Measurements from ENCODE around the gene DHX34.
A peak's percentile ranks its signal among the peaks of the same experiment; 100 is the strongest.
"Not testable (repeated sequence)": the region's sequence is repeated elsewhere in the genome, so short reads cannot be mapped to it uniquely, and the experiment has no call there.

The DHX34 gene

GRCh38 chr19:47348819-47349795, at the start of gene DHX34:
DHX34 (plus strand) TSS chr19:47349315; CDS start chr19:47353031, 3,716 bp downstream.
- H3K9me3 ChIP-seq (ENCODE audit: low read length), result no peaks in the 10 kb centered on the region
- H3K9ac ChIP-seq (ENCODE audit: low read length), result peak within 1 kb of the TSS; percentile 73
- H3K27ac ChIP-seq (ENCODE audit: low read depth, low read length), result peak within 1 kb of the TSS; percentile 67
- peaks cover 17% of the 10 kb centered on the region for H3K4me1 ChIP-seq (ENCODE audit: insufficient read depth, low read length)
- no peaks in the 10 kb centered on the region for H3K27me3 ChIP-seq (ENCODE audit: control insufficient read depth in 1 of 2, insufficient read depth in 2 of 2, low read length in 2 of 2)
- H3K36me3 ChIP-seq (ENCODE audit: insufficient read depth, low read length), result peaks cover 16% of the 10 kb centered on the region
- peak within 1 kb of the TSS; percentile 82 to 89 for H3K4me3 ChIP-seq (ENCODE audit: low read depth in 1 of 2, low read length in 2 of 2)

GRCh38 chr19:47300867-47301266, 48.2 kb upstream of the DHX34 start:
- not testable (repeated sequence) for H3K4me3 ChIP-seq (ENCODE audit: low read depth in 1 of 2, low read length in 2 of 2); H3K4me1 ChIP-seq (ENCODE audit: insufficient read depth, low read length); H3K36me3 ChIP-seq (ENCODE audit: insufficient read depth, low read length); H3K27me3 ChIP-seq (ENCODE audit: control insufficient read depth in 1 of 2, insufficient read depth in 2 of 2, low read length in 2 of 2); H3K9ac ChIP-seq (ENCODE audit: low read length); H3K9me3 ChIP-seq (ENCODE audit: low read length); H3K27ac ChIP-seq (ENCODE audit: low read depth, low read length)

GRCh38 chr19:47302249-47302648, 46.9 kb upstream of the DHX34 start:
- H3K4me1 ChIP-seq (ENCODE audit: insufficient read depth, low read length), result peaks cover 5% of the 10 kb centered on the region
- H3K27me3 ChIP-seq (ENCODE audit: control insufficient read depth in 1 of 2, insufficient read depth in 2 of 2, low read length in 2 of 2), result no peaks in the 10 kb centered on the region
- no peak overlapping the region for H3K9ac ChIP-seq (ENCODE audit: low read length)
- H3K9me3 ChIP-seq (ENCODE audit: low read length), result no peaks in the 10 kb centered on the region
- H3K4me3 ChIP-seq (ENCODE audit: low read depth in 1 of 2, low read length in 2 of 2), result no peak overlapping the region
- no peaks in the 10 kb centered on the region for H3K36me3 ChIP-seq (ENCODE audit: insufficient read depth, low read length)
- H3K27ac ChIP-seq (ENCODE audit: low read depth, low read length), result no peak overlapping the region

GRCh38 chr19:47303966-47304365, 45.1 kb upstream of the DHX34 start:
- Histone ChIP-seq H3K9ac (ENCODE audit: low read length) (no peak overlapping the region), H3K9me3 (ENCODE audit: low read length) (no peaks in the 10 kb centered on the region), H3K4me3 (ENCODE audit: low read depth in 1 of 2, low read length in 2 of 2) (no peak overlapping the region), H3K27me3 (ENCODE audit: control insufficient read depth in 1 of 2, insufficient read depth in 2 of 2, low read length in 2 of 2) (no peaks in the 10 kb centered on the region), H3K27ac (ENCODE audit: low read depth, low read length) (no peak overlapping the region), H3K4me1 (ENCODE audit: insufficient read depth, low read length) (peaks cover 5% of the 10 kb centered on the region), H3K36me3 (ENCODE audit: insufficient read depth, low read length) (no peaks in the 10 kb centered on the region)

- Histone ChIP-seq H3K4me3 (ENCODE audit: low read depth in 1 of 2, low read length in 2 of 2) (no peak overlapping the region), H3K27ac (ENCODE audit: low read depth, low read length) (no peak overlapping the region), H3K27me3 (ENCODE audit: control insufficient read depth in 1 of 2, insufficient read depth in 2 of 2, low read length in 2 of 2) (peaks cover 0 to 5% of the 10 kb centered on the region in 2 donors)
Observed at GRCh38 chr19:47305309-47305751, 43.8 kb upstream of the DHX34 start.

GRCh38 chr19:47306303-47306702, 42.8 kb upstream of the DHX34 start:
- Histone ChIP-seq H3K4me1 (ENCODE audit: insufficient read depth, low read length) (peaks cover 5% of the 10 kb centered on the region), H3K36me3 (ENCODE audit: insufficient read depth, low read length) (no peaks in the 10 kb centered on the region), H3K4me3 (ENCODE audit: low read depth in 1 of 2, low read length in 2 of 2) (no peak overlapping the region), H3K9me3 (ENCODE audit: low read length) (no peaks in the 10 kb centered on the region), H3K27me3 (ENCODE audit: control insufficient read depth in 1 of 2, insufficient read depth in 2 of 2, low read length in 2 of 2) (peaks cover 0 to 14% of the 10 kb centered on the region in 2 donors), H3K9ac (ENCODE audit: low read length) (no peak overlapping the region), H3K27ac (ENCODE audit: low read depth, low read length) (no peak overlapping the region)

More at GRCh38 chr19:47305309-47305751, 43.8 kb upstream of the DHX34 start:
- Histone ChIP-seq H3K9ac (ENCODE audit: low read length) (no peak overlapping the region), H3K4me1 (ENCODE audit: insufficient read depth, low read length) (peaks cover 5% of the 10 kb centered on the region), H3K9me3 (ENCODE audit: low read length) (no peaks in the 10 kb centered on the region), H3K36me3 (ENCODE audit: insufficient read depth, low read length) (no peaks in the 10 kb centered on the region)

GRCh38 chr19:47309038-47309437, 40.1 kb upstream of the DHX34 start:
- H3K9ac ChIP-seq (ENCODE audit: low read length), result no peak overlapping the region
- H3K27ac ChIP-seq (ENCODE audit: low read depth, low read length), result no peak overlapping the region
- no peak overlapping the region for H3K4me3 ChIP-seq (ENCODE audit: low read depth in 1 of 2, low read length in 2 of 2)
- H3K9me3 ChIP-seq (ENCODE audit: low read length), result no peaks in the 10 kb centered on the region
- H3K4me1 ChIP-seq (ENCODE audit: insufficient read depth, low read length), result peaks cover 5% of the 10 kb centered on the region
- H3K36me3 ChIP-seq (ENCODE audit: insufficient read depth, low read length), result no peaks in the 10 kb centered on the region
- peaks cover 0 to 14% of the 10 kb centered on the region in 2 donors for H3K27me3 ChIP-seq (ENCODE audit: control insufficient read depth in 1 of 2, insufficient read depth in 2 of 2, low read length in 2 of 2)

- peaks cover 0 to 14% of the 10 kb centered on the region in 2 donors for H3K27me3 ChIP-seq (ENCODE audit: control insufficient read depth in 1 of 2, insufficient read depth in 2 of 2, low read length in 2 of 2)
- H3K27ac ChIP-seq (ENCODE audit: low read depth, low read length), result no peak within 1 kb of the TSS
- no peak within 1 kb of the TSS for H3K4me3 ChIP-seq (ENCODE audit: low read depth in 1 of 2, low read length in 2 of 2)
- peaks cover 5% of the 10 kb centered on the region for H3K4me1 ChIP-seq (ENCODE audit: insufficient read depth, low read length)
- H3K36me3 ChIP-seq (ENCODE audit: insufficient read depth, low read length), result no peaks in the 10 kb centered on the region
- no peak within 1 kb of the TSS for H3K9ac ChIP-seq (ENCODE audit: low read length)
- no peaks in the 10 kb centered on the region for H3K9me3 ChIP-seq (ENCODE audit: low read length)
Observed at GRCh38 chr19:47309608-47310007, 39.5 kb upstream of the DHX34 start, which contains the start of gene C5AR1. C5AR1 (plus strand) TSS chr19:47309861; CDS start chr19:47309896, 35 bp downstream.

- no peaks in the 10 kb centered on the region for H3K36me3 ChIP-seq (ENCODE audit: insufficient read depth, low read length)
- H3K9ac ChIP-seq (ENCODE audit: low read length), result no peak overlapping the region
- H3K4me1 ChIP-seq (ENCODE audit: insufficient read depth, low read length), result peaks cover 3% of the 10 kb centered on the region
- no peak overlapping the region for H3K4me3 ChIP-seq (ENCODE audit: low read depth in 1 of 2, low read length in 2 of 2)
- H3K27me3 ChIP-seq (ENCODE audit: control insufficient read depth in 1 of 2, insufficient read depth in 2 of 2, low read length in 2 of 2), result peaks cover 0 to 14% of the 10 kb centered on the region in 2 donors
- no peak overlapping the region for H3K27ac ChIP-seq (ENCODE audit: low read depth, low read length)
- no peaks in the 10 kb centered on the region for H3K9me3 ChIP-seq (ENCODE audit: low read length)
Observed at GRCh38 chr19:47310323-47310722, 38.8 kb upstream of the DHX34 start.

GRCh38 chr19:47310819-47311218, 38.3 kb upstream of the DHX34 start:
- no peak overlapping the region for H3K27ac ChIP-seq (ENCODE audit: low read depth, low read length)
- no peaks in the 10 kb centered on the region for H3K9me3 ChIP-seq (ENCODE audit: low read length)
- no peak overlapping the region for H3K4me3 ChIP-seq (ENCODE audit: low read depth in 1 of 2, low read length in 2 of 2)
- no peaks in the 10 kb centered on the region for H3K36me3 ChIP-seq (ENCODE audit: insufficient read depth, low read length)
- H3K27me3 ChIP-seq (ENCODE audit: control insufficient read depth in 1 of 2, insufficient read depth in 2 of 2, low read length in 2 of 2), result peaks cover 0 to 14% of the 10 kb centered on the region in 2 donors
- H3K4me1 ChIP-seq (ENCODE audit: insufficient read depth, low read length), result no peaks in the 10 kb centered on the region
- no peak overlapping the region for H3K9ac ChIP-seq (ENCODE audit: low read length)

- Histone ChIP-seq H3K9ac (ENCODE audit: low read length) (no peak overlapping the region), H3K36me3 (ENCODE audit: insufficient read depth, low read length) (no peaks in the 10 kb centered on the region), H3K27ac (ENCODE audit: low read depth, low read length) (no peak overlapping the region), H3K27me3 (ENCODE audit: control insufficient read depth in 1 of 2, insufficient read depth in 2 of 2, low read length in 2 of 2) (peaks cover 0 to 14% of the 10 kb centered on the region in 2 donors), H3K9me3 (ENCODE audit: low read length) (no peaks in the 10 kb centered on the region), H3K4me3 (ENCODE audit: low read depth in 1 of 2, low read length in 2 of 2) (no peak overlapping the region), H3K4me1 (ENCODE audit: insufficient read depth, low read length) (no peaks in the 10 kb centered on the region)
Observed at GRCh38 chr19:47312366-47313006, 36.6 kb upstream of the DHX34 start.

All from muscle layer of colon (tissue), 2 donors.